ENCODE results near the gene DEDD2.

GRCh38 chr19:42246143-42246921 is 28.9 kb upstream of the DEDD2 start:
- TF ChIP-seq POLR2A (IDR thresholded peaks at IDR 0.05): no peak
- peak; percentile 58 to 67 (median 61) for TF ChIP-seq CTCF (IDR thresholded peaks at IDR 0.05)

Data from testis (tissue), 2 donors.